Measurements from ENCODE around the gene ANTKMT.

Gene ANTKMT

GRCh38 chr16:703406-703805 lies 17.5 kb upstream of the ANTKMT start:
- Histone ChIP-seq H3K9ac (ENCODE audit: insufficient read length) (no peak overlapping the region), H3K27ac (no peak overlapping the region), H3K4me3 (no peak overlapping the region), H3K9me3 (ENCODE audit: low read depth, low read length) (no peaks in the 10 kb centered on the region), H3K36me3 (ENCODE audit: insufficient read depth, low read length) (no peaks in the 10 kb centered on the region)
- no peak for TF ChIP-seq EZH2 (IDR thresholded peaks at IDR 0.05)
- no peak for TF ChIP-seq POLR2AphosphoS5 (IDR thresholded peaks at IDR 0.05; ENCODE audit: borderline replicate concordance, low read depth, low read length)
- no peak for TF ChIP-seq FOXP2 (optimal IDR thresholded peaks at IDR 0.05; ENCODE audit: control extremely low read depth, extremely low read length, insufficient read depth)
- no peak for DNase-seq (ENCODE audit: low read depth, low spot score)

GRCh38 chr16:704047-704446 lies 16.9 kb upstream of the ANTKMT start:
- Histone ChIP-seq H3K27ac (no peak overlapping the region), H3K36me3 (ENCODE audit: insufficient read depth, low read length) (no peaks in the 10 kb centered on the region), H3K9me3 (ENCODE audit: low read depth, low read length) (no peaks in the 10 kb centered on the region), H3K9ac (ENCODE audit: insufficient read length) (no peak overlapping the region), H3K4me3 (no peak overlapping the region)
- no peak for DNase-seq (ENCODE audit: low read depth, low spot score)
- TF ChIP-seq EZH2 (IDR thresholded peaks at IDR 0.05) (no peak), FOXP2 (optimal IDR thresholded peaks at IDR 0.05; ENCODE audit: control extremely low read depth, extremely low read length, insufficient read depth) (no peak), POLR2AphosphoS5 (IDR thresholded peaks at IDR 0.05; ENCODE audit: borderline replicate concordance, low read depth, low read length) (no peak)

- H3K36me3 ChIP-seq (ENCODE audit: insufficient read depth, low read length), result no peaks in the 10 kb centered on the region
- DNase-seq (ENCODE audit: low read depth, low spot score), result no peak
- H3K27ac ChIP-seq, result no peak overlapping the region
- TF ChIP-seq POLR2AphosphoS5 (IDR thresholded peaks at IDR 0.05; ENCODE audit: borderline replicate concordance, low read depth, low read length) (no peak), EZH2 (IDR thresholded peaks at IDR 0.05) (no peak), FOXP2 (optimal IDR thresholded peaks at IDR 0.05; ENCODE audit: control extremely low read depth, extremely low read length, insufficient read depth) (no peak)
- no peaks in the 10 kb centered on the region for H3K9me3 ChIP-seq (ENCODE audit: low read depth, low read length)
- no peak overlapping the region for H3K4me3 ChIP-seq
- H3K9ac ChIP-seq (ENCODE audit: insufficient read length), result no peak overlapping the region
These were observed 16.2 kb upstream of the ANTKMT start for GRCh38 chr16:704552-705380.

- Histone ChIP-seq H3K9me3 (ENCODE audit: low read depth, low read length) (no peaks in the 10 kb centered on the region), H3K9ac (ENCODE audit: insufficient read length) (no peak within 1 kb of the TSS), H3K4me3 (no peak within 1 kb of the TSS), H3K27ac (no peak within 1 kb of the TSS), H3K36me3 (ENCODE audit: insufficient read depth, low read length) (no peaks in the 10 kb centered on the region)
- DNase-seq (ENCODE audit: low read depth, low spot score), result no peak
- no peak for TF ChIP-seq FOXP2 (optimal IDR thresholded peaks at IDR 0.05; ENCODE audit: control extremely low read depth, extremely low read length, insufficient read depth)
- TF ChIP-seq EZH2 (IDR thresholded peaks at IDR 0.05), result no peak
- TF ChIP-seq POLR2AphosphoS5 (IDR thresholded peaks at IDR 0.05; ENCODE audit: borderline replicate concordance, low read depth, low read length), result no peak
These were observed 15.3 kb upstream of the ANTKMT start, which contains the start of gene FBXL16 for GRCh38 chr16:705431-706188. TSS of gene FBXL16 (minus strand) at chr16:705801. CDS start at chr16:697405, 8,396 bp downstream.

- DNase-seq (ENCODE audit: low read depth, low spot score), result no peak
- no peak overlapping the region for H3K9ac ChIP-seq (ENCODE audit: insufficient read length)
- TF ChIP-seq POLR2AphosphoS5 (IDR thresholded peaks at IDR 0.05; ENCODE audit: borderline replicate concordance, low read depth, low read length) (no peak), FOXP2 (optimal IDR thresholded peaks at IDR 0.05; ENCODE audit: control extremely low read depth, extremely low read length, insufficient read depth) (no peak), EZH2 (IDR thresholded peaks at IDR 0.05) (no peak)
- no peak overlapping the region for H3K4me3 ChIP-seq
- H3K9me3 ChIP-seq (ENCODE audit: low read depth, low read length), result no peaks in the 10 kb centered on the region
- no peak overlapping the region for H3K27ac ChIP-seq
- no peaks in the 10 kb centered on the region for H3K36me3 ChIP-seq (ENCODE audit: insufficient read depth, low read length)
These were observed 14.5 kb upstream of the ANTKMT start for GRCh38 chr16:706189-707061.

GRCh38 chr16:707062-707538 lies 13.8 kb upstream of the ANTKMT start:
- DNase-seq (ENCODE audit: low read depth, low spot score), result no peak
- Histone ChIP-seq H3K4me3 (no peak overlapping the region), H3K27ac (no peak overlapping the region), H3K9ac (ENCODE audit: insufficient read length) (no peak overlapping the region), H3K36me3 (ENCODE audit: insufficient read depth, low read length) (no peaks in the 10 kb centered on the region), H3K9me3 (ENCODE audit: low read depth, low read length) (no peaks in the 10 kb centered on the region)
- TF ChIP-seq POLR2AphosphoS5 (IDR thresholded peaks at IDR 0.05; ENCODE audit: borderline replicate concordance, low read depth, low read length) (no peak), FOXP2 (optimal IDR thresholded peaks at IDR 0.05; ENCODE audit: control extremely low read depth, extremely low read length, insufficient read depth) (no peak), EZH2 (IDR thresholded peaks at IDR 0.05) (no peak)

GRCh38 chr16:708019-708418 lies 12.9 kb upstream of the ANTKMT start:
- Histone ChIP-seq H3K36me3 (ENCODE audit: insufficient read depth, low read length) (no peaks in the 10 kb centered on the region), H3K9ac (ENCODE audit: insufficient read length) (no peak overlapping the region), H3K4me3 (no peak overlapping the region), H3K9me3 (ENCODE audit: low read depth, low read length) (no peaks in the 10 kb centered on the region), H3K27ac (no peak overlapping the region)
- DNase-seq (ENCODE audit: low read depth, low spot score), result no peak
- TF ChIP-seq POLR2AphosphoS5 (IDR thresholded peaks at IDR 0.05; ENCODE audit: borderline replicate concordance, low read depth, low read length), result no peak
- TF ChIP-seq EZH2 (IDR thresholded peaks at IDR 0.05), result no peak
- no peak for TF ChIP-seq FOXP2 (optimal IDR thresholded peaks at IDR 0.05; ENCODE audit: control extremely low read depth, extremely low read length, insufficient read depth)
